ENCODE measurements around the gene ARF1. TPM values are rescaled to one million over a fixed set of nuclear protein-coding genes. Genes with fewer than 3 reads are reported as not detected.

ARF1 gene
- total RNA-seq, 4 donors from 2014 or later: 378 to 457 (median 410) TPM

- no peaks in the 10 kb centered on the region for H3K27me3 ChIP-seq
- no peak overlapping the region for H3K4me3 ChIP-seq (replicated peaks in 1 of 3)
- WGBS, 2 donors: 73 to 74% methylated on average over 7 of the region's 7 CpGs
- no peak for DNase-seq
- peaks cover 8 to 11% of the 10 kb centered on the region in 2 donors for H3K4me1 ChIP-seq
- H3K36me3 ChIP-seq: no peaks in the 10 kb centered on the region
- H3K9me3 ChIP-seq: no peaks in the 10 kb centered on the region
- no peak overlapping the region for H3K27ac ChIP-seq
- TF ChIP-seq CTCF (IDR thresholded peaks at IDR 0.05) (no peak), POLR2A (IDR thresholded peaks at IDR 0.05) (no peak)
- intact Hi-C loops (cut with DNase I): no loop called here
These were observed 37.1 kb upstream of the ARF1 start for GRCh38 chr1:228045405-228045804.

DNA sequence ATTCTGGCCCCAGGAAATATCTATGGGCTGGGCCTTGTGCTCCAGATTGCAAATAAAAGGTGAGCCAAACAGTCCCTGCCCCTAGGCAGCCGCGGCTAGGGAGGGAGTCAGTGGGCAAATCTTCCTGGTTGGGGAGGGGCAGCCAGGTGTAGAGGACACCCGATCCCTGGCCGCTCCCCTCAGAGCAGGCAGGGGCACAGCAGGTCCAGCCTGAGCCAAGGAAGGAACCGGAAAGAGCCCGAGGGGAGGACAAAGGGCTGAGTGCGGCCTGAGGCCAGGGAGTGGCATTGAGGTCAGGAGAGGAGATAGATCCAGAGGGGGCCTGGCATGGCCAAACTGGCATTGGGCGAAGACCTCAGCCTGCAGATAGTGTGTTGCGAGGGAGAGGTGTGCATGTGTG lies 36.6 kb upstream of the ARF1 start:
- no peak overlapping the region for H3K4me3 ChIP-seq (replicated peaks in 1 of 3)
- no peak overlapping the region for H3K27ac ChIP-seq
- H3K27me3 ChIP-seq: no peaks in the 10 kb centered on the region
- intact Hi-C loops (cut with DNase I): no loop called here
- H3K9me3 ChIP-seq: no peaks in the 10 kb centered on the region
- H3K36me3 ChIP-seq: no peaks in the 10 kb centered on the region
- peaks cover 8 to 11% of the 10 kb centered on the region in 2 donors for H3K4me1 ChIP-seq
- DNase-seq: no peak
- 75 to 83% methylated on average over 9 of the region's 9 CpGs for WGBS, 2 donors
- no peak for TF ChIP-seq POLR2A (IDR thresholded peaks at IDR 0.05)
- TF ChIP-seq CTCF (IDR thresholded peaks at IDR 0.05): no peak

DNA sequence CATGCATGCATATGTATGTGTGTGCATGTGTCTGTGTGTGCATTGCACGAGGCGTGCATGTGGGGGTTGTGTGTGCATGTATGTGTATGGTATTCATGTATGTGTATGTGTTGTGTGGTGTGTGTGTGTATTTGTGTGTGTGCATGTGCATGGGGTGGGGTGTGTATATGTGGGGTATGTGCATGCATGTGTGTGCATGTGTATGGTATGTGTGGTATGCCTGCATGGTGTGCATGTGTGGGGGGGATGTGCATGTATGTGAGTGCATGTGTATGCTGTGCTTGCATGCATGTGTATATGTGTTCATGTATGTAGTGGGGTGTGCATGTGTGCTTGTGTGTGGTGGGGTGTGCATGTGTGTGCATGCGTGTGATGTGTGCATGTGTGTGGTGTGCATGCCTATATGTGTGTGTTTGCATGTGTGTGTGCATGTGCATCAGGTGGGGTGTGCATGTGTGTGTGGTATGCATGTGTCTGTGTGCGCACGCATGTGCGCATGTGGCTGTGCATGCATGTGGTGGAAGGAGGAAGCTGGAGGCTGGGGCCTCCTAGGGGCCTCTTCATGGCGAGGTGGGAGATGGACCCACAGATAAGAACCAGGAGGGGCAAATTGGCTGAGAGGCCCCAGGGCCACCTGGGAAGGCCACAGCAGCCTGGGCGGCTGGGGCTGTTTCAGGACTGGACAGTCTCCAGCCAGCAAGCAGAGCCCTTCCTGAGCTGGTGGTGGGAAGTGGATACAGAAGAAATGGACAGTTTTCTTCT lies 35.9 kb upstream of the ARF1 start:
- Histone ChIP-seq H3K36me3 (no peaks in the 10 kb centered on the region), H3K4me1 (peaks cover 8 to 11% of the 10 kb centered on the region in 2 donors), H3K4me3 (replicated peaks in 1 of 3) (no peak overlapping the region), H3K9me3 (no peaks in the 10 kb centered on the region), H3K27ac (no peak overlapping the region), H3K27me3 (no peaks in the 10 kb centered on the region)
- TF ChIP-seq POLR2A (IDR thresholded peaks at IDR 0.05) (no peak), CTCF (IDR thresholded peaks at IDR 0.05) (no peak)
- intact Hi-C loops (cut with DNase I): no loop called here
- no peak for DNase-seq
- 91 to 93% methylated on average over 8 of the region's 8 CpGs for WGBS, 2 donors

DNA sequence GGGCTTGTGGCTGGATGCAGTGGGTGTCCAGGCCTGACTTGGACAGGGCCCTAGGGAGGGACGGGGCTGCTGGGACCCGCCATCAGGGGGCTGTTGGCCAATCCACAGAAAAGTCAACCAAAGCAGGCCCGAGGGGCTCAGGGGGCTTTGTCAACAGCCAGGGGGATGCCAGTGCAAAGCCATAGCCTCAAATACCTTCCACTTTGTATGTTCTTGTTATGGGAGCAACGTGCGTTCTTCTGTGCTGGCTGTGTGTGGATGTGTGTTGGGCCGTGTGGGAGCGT lies 35.4 kb upstream of the ARF1 start:
- 86 to 89% methylated on average over 7 of the region's 7 CpGs for WGBS, 2 donors
- intact Hi-C loops (cut with DNase I): no loop called here
- Histone ChIP-seq H3K27me3 (no peaks in the 10 kb centered on the region), H3K4me3 (replicated peaks in 1 of 3) (no peak overlapping the region), H3K27ac (no peak overlapping the region), H3K36me3 (no peaks in the 10 kb centered on the region), H3K9me3 (no peaks in the 10 kb centered on the region), H3K4me1 (peaks cover 8 to 11% of the 10 kb centered on the region in 2 donors)
- DNase-seq: no peak
- TF ChIP-seq POLR2A (IDR thresholded peaks at IDR 0.05) (no peak), CTCF (IDR thresholded peaks at IDR 0.05) (no peak)

GRCh38 chr1:228048120-228048519 lies 34.4 kb upstream of the ARF1 start:
- no peak for DNase-seq
- Histone ChIP-seq H3K9me3 (no peaks in the 10 kb centered on the region), H3K4me3 (replicated peaks in 1 of 3) (no peak overlapping the region), H3K27ac (no peak overlapping the region), H3K4me1 (peaks cover 8 to 11% of the 10 kb centered on the region in 2 donors), H3K27me3 (no peaks in the 10 kb centered on the region), H3K36me3 (no peaks in the 10 kb centered on the region)
- intact Hi-C loops (cut with DNase I): no loop called here
- 81% methylated on average over 4 to 5 of the region's 5 CpGs for WGBS, 2 donors
- TF ChIP-seq POLR2A (IDR thresholded peaks at IDR 0.05) (no peak), CTCF (IDR thresholded peaks at IDR 0.05) (no peak)
